BJ (cell line): ENCODE data around the gene GNPNAT1. TPM values are rescaled to one million over a fixed set of nuclear protein-coding genes. Genes with fewer than 3 reads are reported as not detected.

Experiments used
- CTCF ChIA-PET: fragments of 350-600 bp; formaldehyde crosslinking; extraction: SDS; loops from one replicate; lab custom pipeline; 2021; ENCODE audit warnings: antibody characterized with exemption, inconsistent platforms; lab: Yijun Ruan, JAX
- POLR2A ChIA-PET: fragments of 300-600 bp; sonication (Branson Sonifier 250); formaldehyde crosslinking; extraction: SDS; loops from one replicate; lab custom pipeline; 2021; ENCODE audit warnings: antibody characterized with exemption; lab: Charles Lee
- DNase-seq: peaks from one replicate; pipeline ENCODE4 v3.0.0-alpha.2; 2011; ENCODE audit warnings: low read depth
- H3K27me3 ChIP-seq: 2 replicates; pipeline ENCODE4 v1.6.0; 2011; ENCODE audit warnings: low read length; ENCODE audit not compliant: control insufficient read depth, insufficient read depth
- H3K36me3 ChIP-seq: 2 replicates; pipeline ENCODE4 v1.5.1; 2011; ENCODE audit warnings: low read length; ENCODE audit not compliant: control insufficient read depth, insufficient read depth
- H3K4me3 ChIP-seq: 2 replicates; pipeline ENCODE4 v1.5.1; 2011; ENCODE audit warnings: low read depth, mild to moderate bottlenecking, control low read depth, low read length
- CTCF ChIP-seq: IDR thresholded peaks from 2 replicates; pipeline ENCODE4 v1.5.1; 2011; ENCODE audit warnings: low read depth, mild to moderate bottlenecking, control low read depth, inconsistent platforms, low read length, moderate library complexity; ENCODE audit not compliant: insufficient read depth
- polyA plus RNA-seq: library from polyadenylated mRNA; depleted of rRNA; stranded (reverse); fragments of >200 nt; gene quantifications from 2 replicates; pipeline ENCODE4 v1.2.3, GENCODE V29; 2011

GNPNAT1 gene
- polyA plus RNA-seq, 1 experiment = 19.0 TPM

DNA sequence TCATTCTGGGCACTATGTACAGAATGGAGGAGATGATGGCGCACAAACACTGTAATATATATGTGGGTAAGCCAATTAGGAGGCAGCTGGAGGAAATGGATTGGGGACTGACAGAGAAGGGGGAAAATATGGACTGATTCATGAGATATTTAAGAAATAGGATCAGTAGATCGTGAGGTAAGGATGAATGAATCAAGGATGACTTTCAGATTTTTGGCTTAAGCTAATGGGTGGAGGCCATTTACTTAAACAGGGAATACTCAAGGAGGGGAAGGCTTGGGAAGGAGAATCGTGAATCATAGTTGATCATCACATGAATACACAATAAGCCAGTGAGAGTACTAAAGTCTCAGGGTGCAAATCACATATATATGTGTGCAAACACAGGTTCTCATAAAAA lies 11.2 kb upstream of the GNPNAT1 start:
- no peak overlapping the region for H3K4me3 ChIP-seq
- no peaks in the 10 kb centered on the region for H3K36me3 ChIP-seq
- peak; percentile 27 for DNase-seq
- no peaks in the 10 kb centered on the region for H3K27me3 ChIP-seq
- CTCF ChIA-PET = interaction anchor here (1.0 to 1.1 kb wide), 3 partner anchors 44 to 159 kb away, joined by 3 read pairs; no protein-coding TSS in a partner anchor
- TF ChIP-seq CTCF = no peak
- POLR2A ChIA-PET = no interaction called here

- no peak for TF ChIP-seq CTCF
- no peaks in the 10 kb centered on the region for H3K36me3 ChIP-seq
- ChIA-PET CTCF (no interaction called here), POLR2A (interaction anchor here (0.6 to 0.7 kb wide), 2 partner anchors 10 to 14 kb away, joined by 3 to 4 read pairs; partner anchors contain the start of gene GNPNAT1)
- peak; percentile 61 for DNase-seq
- no peak overlapping the region for H3K4me3 ChIP-seq
- H3K27me3 ChIP-seq = no peaks in the 10 kb centered on the region
These were observed 9.8 kb upstream of the GNPNAT1 start for GRCh38 chr14:52801014-52801712.

- H3K36me3 ChIP-seq = no peaks in the 10 kb centered on the region
- H3K27me3 ChIP-seq = no peaks in the 10 kb centered on the region
- ChIA-PET POLR2A (no interaction called here), CTCF (no interaction called here)
- DNase-seq = no peak
- no peak overlapping the region for H3K4me3 ChIP-seq
- no peak for TF ChIP-seq CTCF
These were observed 7.4 kb upstream of the GNPNAT1 start for GRCh38 chr14:52798826-52799225.

DNA sequence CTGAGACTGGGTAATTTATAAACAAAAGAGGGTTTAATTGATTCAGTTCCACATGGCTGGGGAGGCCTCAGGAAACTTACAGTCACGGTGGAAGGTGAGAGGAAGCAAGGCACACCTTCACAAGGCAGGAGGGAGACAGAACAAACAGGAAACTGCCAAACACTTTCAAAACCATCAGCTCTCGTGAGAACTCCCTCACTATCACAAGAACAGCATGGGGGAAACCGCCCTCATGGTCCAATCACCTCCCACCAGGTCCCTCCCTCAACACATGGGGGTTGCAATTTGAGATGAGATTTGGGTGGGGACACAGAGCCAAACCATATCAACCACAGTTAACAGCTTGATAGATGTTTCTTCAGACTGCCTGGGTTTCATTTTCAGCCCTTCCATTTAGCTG lies 6.2 kb upstream of the GNPNAT1 start:
- POLR2A ChIA-PET = no interaction called here
- no peak for DNase-seq
- no peak for TF ChIP-seq CTCF
- Histone ChIP-seq H3K4me3 (no peak overlapping the region), H3K27me3 (no peaks in the 10 kb centered on the region), H3K36me3 (no peaks in the 10 kb centered on the region)
- CTCF ChIA-PET = no interaction called here

DNA sequence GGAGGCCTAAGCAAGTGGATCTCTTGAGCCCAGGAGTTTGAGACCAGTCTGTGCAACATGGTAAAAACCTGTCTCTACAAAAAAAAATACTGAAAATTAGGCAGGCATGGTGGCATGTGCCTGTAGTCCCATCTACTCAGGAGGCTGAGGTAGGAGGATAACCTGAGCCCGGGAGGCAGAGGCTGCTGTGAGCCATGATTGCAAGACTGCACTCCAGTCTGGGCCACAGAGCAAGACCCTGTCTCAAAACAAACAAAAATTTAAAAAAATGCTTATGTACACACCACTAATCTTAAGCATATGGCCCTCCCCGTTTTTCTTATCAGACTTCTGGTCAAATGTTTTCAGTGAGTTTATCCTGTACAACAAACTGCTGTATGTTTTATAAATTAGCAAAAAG lies 1.7 kb upstream of the GNPNAT1 start:
- Histone ChIP-seq H3K27me3 (no peaks in the 10 kb centered on the region), H3K36me3 (no peaks in the 10 kb centered on the region), H3K4me3 (no peak overlapping the region)
- TF ChIP-seq CTCF = no peak
- ChIA-PET POLR2A (no interaction called here), CTCF (no interaction called here)
- DNase-seq = no peak
